SH-SY5Y (cell line): ENCODE results near the gene MYO1B.

Experiments
- GATA2 ChIP-seq: IDR thresholded peaks from 2 replicates; pipeline ENCODE4 v1.6.1; 2011; ENCODE audit warnings: mild to moderate bottlenecking, low read depth, low read length
- GATA3 ChIP-seq: IDR thresholded peaks from 2 replicates; pipeline ENCODE4 v1.6.1; 2011; ENCODE audit warnings: low read depth, mild to moderate bottlenecking, low read length, moderate library complexity

- TF ChIP-seq GATA2 = no peak
- no peak for TF ChIP-seq GATA3
Measured at GRCh38 chr2:191417746-191418145, 172.5 kb downstream of the MYO1B start.
